NCI-H526 treated with DMSO at 0.1 percent for 48 hours (cell line): ENCODE results near the gene CD80.

Source experiments
- DNase-seq: peaks from one replicate; lab custom pipeline; 2025; lab: John Stamatoyannopoulos, UW

The CD80 gene

GRCh38 chr3:119494597-119494996 is 64.8 kb downstream of the CD80 start:
- no peak for DNase-seq

- DNase-seq, result no peak
Observed at GRCh38 chr3:119492810-119493209, 66.6 kb downstream of the CD80 start.

DNA sequence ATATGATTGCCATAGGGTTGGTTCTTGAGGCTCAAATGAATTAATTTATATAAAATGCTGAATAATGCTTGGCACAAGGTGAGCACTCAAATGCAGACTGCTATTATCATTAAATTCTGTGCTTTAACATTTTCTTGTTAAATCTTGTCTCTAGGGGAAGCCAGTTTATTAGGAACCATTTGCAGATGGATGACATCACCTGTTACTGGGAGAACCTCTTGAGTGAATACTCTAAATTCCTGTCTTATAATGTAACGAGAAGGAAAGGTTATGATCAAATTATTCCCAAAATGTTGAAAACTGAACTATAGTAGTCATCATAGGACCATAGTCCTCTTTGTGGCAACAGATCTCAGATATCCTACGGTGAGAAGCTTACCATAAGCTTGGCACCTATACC is 67.3 kb downstream of the CD80 start:
- no peak for DNase-seq

- no peak for DNase-seq
Observed at GRCh38 chr3:119490153-119490552, 69.3 kb downstream of the CD80 start.

GRCh38 chr3:119485563-119485962 is 73.9 kb downstream of the CD80 start:
- DNase-seq, result no peak

DNA sequence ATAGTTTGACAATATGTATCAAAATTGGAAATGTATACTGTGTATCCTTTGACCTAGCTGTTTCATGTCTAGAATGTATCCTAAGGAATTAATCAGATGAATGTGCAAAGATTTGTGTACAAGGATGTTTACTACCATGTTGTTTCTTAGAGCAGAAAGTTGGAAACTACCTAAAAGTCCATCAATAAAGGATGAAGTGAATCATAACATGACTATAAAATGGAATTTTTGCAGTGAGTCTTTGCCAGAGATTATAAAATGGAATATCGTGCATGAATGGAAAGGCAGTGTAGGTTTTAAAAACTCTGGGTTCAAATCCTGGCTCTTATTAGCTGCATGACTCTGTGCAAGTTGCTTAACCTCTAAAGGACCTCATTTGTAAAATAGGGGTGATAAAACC is 76.3 kb downstream of the CD80 start:
- no peak for DNase-seq

GRCh38 chr3:119481079-119481478 is 78.3 kb downstream of the CD80 start:
- DNase-seq, result no peak
